Hippocampal formation (tissue), 2 donors: ENCODE data around the gene XXYLT1.
A peak's percentile ranks its signal among the peaks of the same experiment; 100 is the strongest.

Experiments used
- DNase-seq, 2 donors: peaks; one replicate each; lab custom pipeline; 2025; lab: John Stamatoyannopoulos, UW

The XXYLT1 gene

DNA sequence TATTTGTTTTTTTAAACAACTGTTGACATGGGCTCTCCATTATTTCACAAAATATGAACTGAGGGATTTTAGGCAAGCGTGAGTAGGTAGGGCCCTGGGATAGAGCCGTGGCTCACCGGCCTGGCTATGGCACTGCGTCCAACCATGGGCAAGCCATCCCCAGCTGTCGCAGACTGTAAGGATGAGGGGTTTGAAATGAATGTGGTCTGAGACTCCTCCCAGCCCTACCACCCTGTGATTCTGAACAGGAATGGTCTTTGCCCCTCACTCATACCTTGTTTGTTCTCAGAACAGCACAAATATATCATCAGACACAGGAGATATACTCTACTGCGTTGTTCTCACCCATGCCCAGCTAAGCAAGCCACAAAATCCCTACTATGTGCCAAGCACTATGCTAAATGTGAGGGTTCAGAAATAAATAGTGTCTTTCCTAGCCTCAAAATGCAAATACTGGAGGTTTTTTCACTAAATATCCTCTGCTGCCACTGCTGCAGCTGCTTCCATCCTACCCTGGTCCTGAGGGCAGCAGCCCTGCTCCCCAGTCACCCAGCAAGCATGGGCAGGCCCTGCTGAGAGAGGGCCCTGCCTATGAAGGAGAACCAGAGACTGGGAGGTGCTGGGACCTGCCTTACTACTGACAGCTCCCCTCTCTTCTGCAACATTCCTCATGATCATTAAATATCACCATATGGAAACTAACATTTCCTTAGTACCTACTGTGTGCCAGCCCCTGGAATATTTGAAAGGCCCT is 102.8 kb downstream of the XXYLT1 start:
- no peak for DNase-seq

GRCh38 chr3:195165790-195166189 is 105.2 kb downstream of the XXYLT1 start:
- no peak for DNase-seq

DNA sequence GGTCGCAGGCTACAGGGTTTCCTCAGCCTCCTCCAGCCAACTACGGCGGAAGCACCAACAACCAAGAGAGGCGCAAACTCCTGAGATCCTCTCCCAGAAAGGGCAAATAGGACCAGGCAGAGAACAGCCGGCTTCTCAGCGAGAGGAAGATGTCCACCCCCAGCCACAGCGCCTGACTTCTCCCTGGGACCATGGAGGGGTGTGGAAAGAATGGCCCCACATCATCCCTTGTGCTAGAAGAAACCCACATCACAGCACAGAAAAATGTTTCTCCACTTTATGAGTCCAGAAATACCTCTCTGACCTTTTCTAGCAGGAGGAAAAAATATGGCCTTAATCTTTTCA is 105.7 kb downstream of the XXYLT1 start:
- no peak for DNase-seq

GRCh38 chr3:195164573-195165264 is 106.2 kb downstream of the XXYLT1 start:
- no peak for DNase-seq

- no peak for DNase-seq
Observed at GRCh38 chr3:195163719-195164572, 107.0 kb downstream of the XXYLT1 start.

GRCh38 chr3:195162816-195163215 is 108.1 kb downstream of the XXYLT1 start:
- no peak for DNase-seq

GRCh38 chr3:195162033-195162669 is 108.8 kb downstream of the XXYLT1 start:
- peak in 1 of 2 donors; percentile 27 for DNase-seq

- DNase-seq = no peak
Observed at GRCh38 chr3:195160908-195161434, 110.0 kb downstream of the XXYLT1 start.

- no peak for DNase-seq
Observed at GRCh38 chr3:195160257-195160898, 110.6 kb downstream of the XXYLT1 start.

GRCh38 chr3:195159814-195160165 is 111.2 kb downstream of the XXYLT1 start:
- no peak for DNase-seq

- DNase-seq = no peak
Observed at GRCh38 chr3:195159117-195159813, 111.7 kb downstream of the XXYLT1 start.

GRCh38 chr3:195156286-195156890 is 114.6 kb downstream of the XXYLT1 start:
- peak in 1 of 2 donors; percentile 30 for DNase-seq

GRCh38 chr3:195155570-195156241 is 115.3 kb downstream of the XXYLT1 start:
- DNase-seq = no peak

- peak in 1 of 2 donors; percentile 42 for DNase-seq
Observed at GRCh38 chr3:195154793-195155535, 116.0 kb downstream of the XXYLT1 start.

DNA sequence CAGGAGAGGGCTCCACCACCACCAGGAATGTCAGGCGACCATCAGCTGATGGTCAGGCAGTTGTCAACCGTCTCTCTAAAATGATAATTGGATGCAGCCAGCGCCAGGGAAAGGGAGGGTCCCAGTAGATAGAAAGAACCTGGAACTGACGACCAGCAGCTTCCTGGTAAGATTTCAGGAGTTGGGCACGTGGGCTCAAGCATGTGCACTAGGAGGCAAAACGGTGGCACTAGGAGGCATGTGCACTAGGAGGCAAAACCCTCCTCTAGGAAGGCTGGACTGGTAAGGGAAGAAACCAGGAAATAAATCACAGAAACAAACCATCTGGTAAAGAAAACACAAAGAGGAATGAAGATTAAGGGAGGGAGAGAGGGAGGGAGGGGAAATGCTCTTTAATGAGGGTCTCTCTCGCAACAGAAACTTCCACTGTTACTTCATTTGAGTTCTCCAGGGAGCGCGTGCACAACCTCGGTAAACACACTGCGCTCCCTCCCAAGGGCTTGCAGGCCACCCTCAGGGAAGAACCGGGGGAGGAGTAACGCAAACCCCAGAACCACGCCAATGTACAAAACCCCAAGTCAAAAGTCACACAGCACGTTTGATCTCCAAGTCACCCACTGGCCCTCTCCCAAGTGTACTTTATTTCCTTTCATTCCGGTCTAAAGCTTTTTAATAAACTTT is 116.7 kb downstream of the XXYLT1 start:
- no peak for DNase-seq

DNA sequence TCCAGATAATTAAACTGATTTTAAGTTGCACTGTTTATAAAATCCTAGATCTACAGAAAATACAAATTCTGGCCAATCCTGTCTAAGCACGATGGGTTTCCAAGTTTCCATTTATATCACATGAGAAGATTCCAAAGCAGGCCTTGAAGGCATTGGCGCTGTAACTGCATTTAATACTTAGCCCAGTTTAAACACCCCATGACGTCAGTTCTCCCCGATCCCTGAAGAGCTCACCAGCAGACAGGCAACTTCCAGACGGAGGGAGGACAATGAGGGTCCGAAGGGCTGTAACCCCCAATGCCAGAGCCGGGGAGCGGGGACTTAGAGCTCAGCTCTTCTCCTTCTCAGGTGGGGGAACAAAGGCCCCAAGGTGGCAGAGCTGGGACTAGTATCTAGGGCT is 117.3 kb downstream of the XXYLT1 start:
- DNase-seq = no peak

DNA sequence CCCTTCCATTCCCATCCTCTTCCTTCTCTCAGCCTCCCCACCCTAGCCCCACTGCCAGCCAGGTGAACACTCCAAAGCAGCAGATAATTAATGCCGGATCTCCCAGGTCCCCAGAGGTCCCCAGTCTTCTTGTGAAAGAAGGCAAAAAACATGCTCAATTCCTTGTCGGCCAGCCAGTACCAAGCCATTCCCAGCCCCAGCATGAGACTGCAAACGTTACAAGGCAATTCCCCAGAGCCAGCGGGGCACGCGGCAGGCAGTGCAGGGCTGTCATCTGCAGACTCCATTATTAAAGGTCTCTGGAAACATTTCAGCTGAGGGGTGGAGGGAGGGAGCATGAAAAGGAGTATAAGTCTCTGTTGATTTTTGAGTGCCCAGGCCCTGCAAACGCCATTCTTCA is 117.8 kb downstream of the XXYLT1 start:
- no peak for DNase-seq

- DNase-seq = no peak
Observed at GRCh38 chr3:195151866-195152541, 119.0 kb downstream of the XXYLT1 start.
